Activated naive CD8-positive, alpha-beta T cell treated with anti-CD3 and anti-CD28 coated beads, Interleukin-2, amount 50 U/mL, for 24 hours (primary cell): ENCODE measurements around the gene PEPD.
"Not testable (repeated sequence)": the region's sequence is repeated elsewhere in the genome, so short reads cannot be mapped to it uniquely, and the experiment has no call there.

Experiments
- ATAC-seq: fragments of 150-1000 bp; cut with Tn5 transposase; one replicate; pipeline ENCODE4 v1.10.0; 2021
- DNase-seq: peaks from one replicate; pipeline ENCODE4 v3.0.0; 2021
- H3K27ac Mint-ChIP-seq: one replicate; pipeline ENCODE4 v1.8.0; 2021; ENCODE audit warnings: mild to moderate bottlenecking, mixed read lengths
- H3K27me3 Mint-ChIP-seq: one replicate; pipeline ENCODE4 v1.8.0; 2021; ENCODE audit warnings: mixed read lengths
- H3K36me3 Mint-ChIP-seq: one replicate; pipeline ENCODE4 v1.8.0; 2021; ENCODE audit warnings: low read depth, mixed read lengths
- H3K4me1 Mint-ChIP-seq: one replicate; pipeline ENCODE4 v1.8.0; 2021; ENCODE audit warnings: mixed read lengths
- H3K4me3 Mint-ChIP-seq: one replicate; pipeline ENCODE4 v1.8.0; 2021; ENCODE audit warnings: mild to moderate bottlenecking, moderate library complexity, mixed read lengths
- H3K9me3 Mint-ChIP-seq: one replicate; pipeline ENCODE4 v1.8.0; 2021; ENCODE audit warnings: mixed read lengths

The PEPD gene

GRCh38 chr19:33521480-33522370, at the start of gene PEPD:
Gene PEPD (minus strand): TSS chr19:33521791. CDS start chr19:33521760, 31 bp downstream.
- H3K4me1 Mint-ChIP-seq = peaks cover 20% of the 10 kb centered on the region
- H3K9me3 Mint-ChIP-seq = no peaks in the 10 kb centered on the region
- no peaks in the 10 kb centered on the region for H3K36me3 Mint-ChIP-seq
- ATAC-seq (peak; percentile 92), DNase-seq (peak; percentile 87)
- peak within 1 kb of the TSS; percentile 91 for H3K4me3 Mint-ChIP-seq
- H3K27ac Mint-ChIP-seq = peak within 1 kb of the TSS; percentile 81
- H3K27me3 Mint-ChIP-seq = no peaks in the 10 kb centered on the region

GRCh38 chr19:33569821-33570220, 48.2 kb upstream of the PEPD start:
- DNase-seq (no peak), ATAC-seq (no peak)
- Mint-ChIP-seq H3K27ac (no peak overlapping the region), H3K36me3 (peaks cover 2% of the 10 kb centered on the region), H3K4me1 (no peaks in the 10 kb centered on the region), H3K9me3 (peaks cover 14% of the 10 kb centered on the region), H3K27me3 (peaks cover 36% of the 10 kb centered on the region), H3K4me3 (no peak overlapping the region)

- H3K27me3 Mint-ChIP-seq = peaks cover 42% of the 10 kb centered on the region
- no peak for ATAC-seq
- H3K4me1 Mint-ChIP-seq = no peaks in the 10 kb centered on the region
These were observed 47.1 kb upstream of the PEPD start for GRCh38 chr19:33568706-33569105.

GRCh38 chr19:33564836-33565338, 43.3 kb upstream of the PEPD start:
- Mint-ChIP-seq H3K4me3 (no peak overlapping the region), H3K4me1 (no peaks in the 10 kb centered on the region), H3K36me3 (no peaks in the 10 kb centered on the region), H3K9me3 (no peaks in the 10 kb centered on the region), H3K27ac (no peak overlapping the region), H3K27me3 (peaks cover 28% of the 10 kb centered on the region)
- DNase-seq = no peak
- no peak for ATAC-seq

More at GRCh38 chr19:33568706-33569105, 47.1 kb upstream of the PEPD start:
- Mint-ChIP-seq H3K36me3 (peaks cover 2% of the 10 kb centered on the region), H3K4me3 (no peak overlapping the region), H3K27ac (no peak overlapping the region), H3K9me3 (peaks cover 5% of the 10 kb centered on the region)
- DNase-seq = no peak

GRCh38 chr19:33562636-33563035, 41.0 kb upstream of the PEPD start:
- H3K27ac Mint-ChIP-seq = no peak overlapping the region
- H3K9me3 Mint-ChIP-seq = no peaks in the 10 kb centered on the region
- no peaks in the 10 kb centered on the region for H3K4me1 Mint-ChIP-seq
- DNase-seq = no peak
- no peak overlapping the region for H3K4me3 Mint-ChIP-seq
- ATAC-seq = no peak
- no peaks in the 10 kb centered on the region for H3K36me3 Mint-ChIP-seq
- peaks cover 12% of the 10 kb centered on the region for H3K27me3 Mint-ChIP-seq

GRCh38 chr19:33561666-33562065, 40.1 kb upstream of the PEPD start:
- H3K9me3 Mint-ChIP-seq = not testable (repeated sequence)

GRCh38 chr19:33561261-33561660, 39.7 kb upstream of the PEPD start:
- Mint-ChIP-seq H3K4me3 (no peak overlapping the region), H3K36me3 (no peaks in the 10 kb centered on the region), H3K9me3 (no peaks in the 10 kb centered on the region), H3K27me3 (peaks cover 8% of the 10 kb centered on the region), H3K27ac (no peak overlapping the region), H3K4me1 (no peaks in the 10 kb centered on the region)
- DNase-seq (no peak), ATAC-seq (no peak)

More at GRCh38 chr19:33561666-33562065, 40.1 kb upstream of the PEPD start:
- not testable (repeated sequence) for H3K4me3 Mint-ChIP-seq, H3K4me1 Mint-ChIP-seq, H3K27ac Mint-ChIP-seq, H3K36me3 Mint-ChIP-seq, DNase-seq, ATAC-seq
- H3K27me3 Mint-ChIP-seq = peaks cover 10% of the 10 kb centered on the region

- Mint-ChIP-seq H3K9me3 (no peaks in the 10 kb centered on the region), H3K4me3 (no peak overlapping the region), H3K4me1 (no peaks in the 10 kb centered on the region), H3K27me3 (peaks cover 7% of the 10 kb centered on the region), H3K36me3 (no peaks in the 10 kb centered on the region), H3K27ac (no peak overlapping the region)
- ATAC-seq = no peak
- no peak for DNase-seq
These were observed 38.4 kb upstream of the PEPD start for GRCh38 chr19:33559996-33560395.

- H3K27me3 Mint-ChIP-seq = no peaks in the 10 kb centered on the region
- no peak overlapping the region for H3K27ac Mint-ChIP-seq
- no peaks in the 10 kb centered on the region for H3K36me3 Mint-ChIP-seq
- H3K4me3 Mint-ChIP-seq = no peak overlapping the region
- no peaks in the 10 kb centered on the region for H3K4me1 Mint-ChIP-seq
- no peaks in the 10 kb centered on the region for H3K9me3 Mint-ChIP-seq
- DNase-seq (no peak), ATAC-seq (no peak)
These were observed 37.3 kb upstream of the PEPD start for GRCh38 chr19:33558856-33559255.

GRCh38 chr19:33558151-33558550, 36.6 kb upstream of the PEPD start:
- no peak overlapping the region for H3K4me3 Mint-ChIP-seq
- no peaks in the 10 kb centered on the region for H3K9me3 Mint-ChIP-seq
- H3K27ac Mint-ChIP-seq = no peak overlapping the region
- ATAC-seq (no peak), DNase-seq (no peak)
- no peaks in the 10 kb centered on the region for H3K27me3 Mint-ChIP-seq
- no peaks in the 10 kb centered on the region for H3K36me3 Mint-ChIP-seq
- H3K4me1 Mint-ChIP-seq = no peaks in the 10 kb centered on the region

- Mint-ChIP-seq H3K9me3 (no peaks in the 10 kb centered on the region), H3K4me1 (no peaks in the 10 kb centered on the region), H3K27me3 (no peaks in the 10 kb centered on the region), H3K27ac (no peak overlapping the region), H3K4me3 (no peak overlapping the region), H3K36me3 (no peaks in the 10 kb centered on the region)
- DNase-seq = no peak
- ATAC-seq = no peak
These were observed 36.1 kb upstream of the PEPD start for GRCh38 chr19:33557720-33558119.

- ATAC-seq (no peak), DNase-seq (no peak)
- H3K4me3 Mint-ChIP-seq = no peak overlapping the region
- H3K4me1 Mint-ChIP-seq = no peaks in the 10 kb centered on the region
- no peaks in the 10 kb centered on the region for H3K36me3 Mint-ChIP-seq
- no peak overlapping the region for H3K27ac Mint-ChIP-seq
- no peaks in the 10 kb centered on the region for H3K9me3 Mint-ChIP-seq
- no peaks in the 10 kb centered on the region for H3K27me3 Mint-ChIP-seq
These were observed 35.6 kb upstream of the PEPD start for GRCh38 chr19:33557196-33557595.

GRCh38 chr19:33556261-33556660, 34.7 kb upstream of the PEPD start:
- DNase-seq (no peak), ATAC-seq (no peak)
- H3K9me3 Mint-ChIP-seq = no peaks in the 10 kb centered on the region
- no peak overlapping the region for H3K4me3 Mint-ChIP-seq
- no peaks in the 10 kb centered on the region for H3K27me3 Mint-ChIP-seq
- no peaks in the 10 kb centered on the region for H3K4me1 Mint-ChIP-seq
- no peaks in the 10 kb centered on the region for H3K36me3 Mint-ChIP-seq
- no peak overlapping the region for H3K27ac Mint-ChIP-seq

- not testable (repeated sequence) for H3K27ac Mint-ChIP-seq, H3K36me3 Mint-ChIP-seq, H3K9me3 Mint-ChIP-seq, ATAC-seq, DNase-seq, H3K4me1 Mint-ChIP-seq, H3K4me3 Mint-ChIP-seq, H3K27me3 Mint-ChIP-seq
These were observed 34.1 kb upstream of the PEPD start for GRCh38 chr19:33555726-33556125.

GRCh38 chr19:33554821-33555220, 33.2 kb upstream of the PEPD start:
- no peak for DNase-seq
- ATAC-seq = no peak
- Mint-ChIP-seq H3K27ac (no peak overlapping the region), H3K4me1 (no peaks in the 10 kb centered on the region), H3K9me3 (no peaks in the 10 kb centered on the region), H3K36me3 (no peaks in the 10 kb centered on the region), H3K4me3 (no peak overlapping the region), H3K27me3 (no peaks in the 10 kb centered on the region)
